EH (cell line): Measurements from ENCODE around the gene IFFO2.

Source experiments
- DNase-seq: peaks from one replicate; pipeline ENCODE4 v3.0.0-alpha.2; 2015; ENCODE audit warnings: low read depth

Gene IFFO2

GRCh38 chr1:18956193-18957135 is at the start of gene IFFO2:
Gene IFFO2 (minus strand): TSS chr1:18956676. CDS start chr1:18956332, 344 bp downstream.
- DNase-seq = peak; percentile 95

DNA sequence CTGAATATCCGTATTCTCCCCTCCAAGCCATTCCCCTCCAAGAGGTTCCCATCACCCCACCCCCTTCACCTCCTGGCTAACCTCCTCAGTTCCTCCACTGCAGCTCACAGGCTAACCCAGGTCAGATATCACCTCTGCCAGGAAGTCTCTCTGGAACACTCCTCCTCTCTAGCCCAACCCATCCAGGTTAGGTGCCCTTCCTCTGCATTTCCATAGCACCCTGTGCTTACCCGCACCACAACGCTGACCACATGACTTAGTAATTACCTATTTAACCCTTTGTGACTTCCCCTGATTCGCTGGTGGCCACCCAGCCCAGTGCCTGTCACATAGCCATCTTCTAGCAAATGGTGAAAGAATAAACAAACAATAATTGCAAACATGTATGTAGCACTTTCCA is 49.5 kb upstream of the IFFO2 start:
- no peak for DNase-seq

DNA sequence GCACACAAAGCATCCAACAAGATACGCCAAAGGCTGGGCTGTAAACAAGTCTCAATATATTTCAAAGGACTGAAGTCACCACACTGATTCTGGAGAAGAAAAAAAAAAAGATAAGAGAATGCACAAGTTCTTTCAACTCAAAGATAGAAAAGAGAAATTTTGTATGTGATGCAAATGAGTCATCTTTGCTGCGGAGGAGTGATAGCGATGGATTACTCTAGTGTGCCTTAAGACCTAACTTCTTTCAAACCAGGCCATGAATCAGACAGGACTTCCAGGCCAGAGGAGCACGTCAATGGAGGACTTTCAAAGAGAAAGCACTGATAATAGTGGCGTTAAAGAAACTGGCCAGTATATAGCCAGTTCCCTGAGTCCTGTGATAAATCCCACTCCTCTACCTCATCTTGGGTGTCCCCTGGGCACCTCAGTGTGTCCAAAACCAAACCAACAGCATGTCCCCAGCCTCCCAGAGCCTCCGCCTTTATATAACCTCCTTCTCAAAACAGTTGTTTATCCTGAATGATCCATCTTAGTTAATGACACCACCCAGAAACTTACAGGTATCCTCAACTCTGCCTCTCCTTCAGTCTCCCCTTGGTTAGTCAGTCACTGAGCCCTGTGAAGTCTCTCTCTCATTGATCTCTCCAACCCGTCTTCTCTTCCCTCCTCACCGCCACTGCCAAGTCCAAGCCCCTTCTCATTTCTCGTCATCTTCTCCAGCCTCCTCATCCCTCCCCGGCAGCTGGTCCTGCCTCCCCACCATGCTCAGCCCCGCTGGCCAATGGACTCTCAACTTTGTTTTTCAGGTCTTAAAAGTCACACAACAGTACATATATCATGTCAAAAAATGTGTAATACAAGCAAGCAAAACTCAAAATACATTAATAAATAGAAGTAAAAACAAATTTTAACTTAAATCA is 47.2 kb upstream of the IFFO2 start:
- DNase-seq = peak; percentile 11

DNA sequence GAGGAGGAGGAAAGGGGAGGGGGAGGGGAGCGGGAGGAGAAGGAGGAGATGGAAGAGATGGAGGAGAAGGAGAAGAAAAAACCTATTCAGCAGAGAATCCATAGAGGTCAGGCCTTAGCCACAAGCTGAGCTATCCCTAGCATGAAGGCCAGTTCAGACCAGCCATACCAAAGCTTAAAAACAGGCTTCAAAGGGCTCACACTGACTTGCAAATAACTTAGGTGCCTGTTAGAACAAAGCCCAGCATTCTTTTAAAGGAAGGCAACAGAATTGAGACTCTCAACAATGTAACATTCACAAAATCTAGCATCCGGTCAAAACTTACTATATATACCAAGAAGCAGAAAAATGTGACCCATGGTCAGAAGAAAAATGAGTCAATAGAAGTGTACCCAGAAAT is 43.6 kb upstream of the IFFO2 start:
- peak; percentile 34 for DNase-seq

- peak; percentile 83 for DNase-seq
These were observed 42.9 kb upstream of the IFFO2 start for GRCh38 chr1:18999359-18999758.

GRCh38 chr1:18998016-18998724 is 41.7 kb upstream of the IFFO2 start:
- peak; percentile 53 for DNase-seq

DNA sequence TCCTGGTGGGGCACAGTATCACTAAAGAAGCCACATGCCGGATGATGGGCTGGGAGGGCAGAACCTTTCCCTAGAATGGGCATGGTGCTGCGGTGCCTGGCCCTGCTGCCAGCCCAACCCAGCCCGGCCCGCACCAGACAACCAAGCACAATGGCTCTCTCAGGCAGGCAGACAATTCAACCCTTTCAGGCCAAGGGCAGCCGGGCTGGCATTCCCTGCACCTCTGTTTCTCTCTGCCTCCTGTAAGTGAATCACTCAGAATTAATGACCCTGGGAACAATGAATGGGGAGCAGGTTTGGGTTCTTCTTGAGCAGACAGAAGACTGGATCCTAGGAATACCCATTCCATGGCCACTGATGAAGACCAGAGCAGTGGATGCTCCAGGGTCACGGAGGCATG is 41.0 kb upstream of the IFFO2 start:
- no peak for DNase-seq

DNA sequence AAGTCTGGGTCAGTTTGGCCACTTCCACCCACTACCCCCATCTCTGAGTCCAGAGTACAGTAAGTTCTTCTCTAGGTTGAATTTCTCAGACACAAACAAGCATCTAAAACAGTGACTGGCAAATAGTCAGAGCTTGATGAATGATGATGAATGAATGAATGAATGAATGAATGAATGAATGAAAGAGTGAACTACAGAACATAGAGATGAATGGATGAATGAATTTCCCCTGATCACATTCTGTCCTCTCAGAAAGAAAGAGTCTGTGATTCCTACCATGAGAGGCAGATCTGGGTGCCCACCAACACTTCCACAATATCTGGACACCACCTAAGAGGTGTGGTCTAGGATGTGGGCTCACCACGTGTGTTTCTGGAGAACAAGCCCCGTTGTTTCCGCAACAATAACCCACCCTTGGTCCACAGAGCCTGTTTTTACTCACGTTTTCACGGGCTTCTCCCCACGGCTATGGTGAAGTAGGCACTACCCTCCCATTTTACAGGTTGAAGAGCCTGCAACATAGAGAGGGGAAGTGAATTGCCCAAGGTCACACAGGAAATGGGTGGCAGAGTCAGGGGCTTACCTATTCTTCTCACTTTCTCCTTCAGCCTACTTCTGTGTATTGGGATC is 40.2 kb upstream of the IFFO2 start:
- no peak for DNase-seq

DNA sequence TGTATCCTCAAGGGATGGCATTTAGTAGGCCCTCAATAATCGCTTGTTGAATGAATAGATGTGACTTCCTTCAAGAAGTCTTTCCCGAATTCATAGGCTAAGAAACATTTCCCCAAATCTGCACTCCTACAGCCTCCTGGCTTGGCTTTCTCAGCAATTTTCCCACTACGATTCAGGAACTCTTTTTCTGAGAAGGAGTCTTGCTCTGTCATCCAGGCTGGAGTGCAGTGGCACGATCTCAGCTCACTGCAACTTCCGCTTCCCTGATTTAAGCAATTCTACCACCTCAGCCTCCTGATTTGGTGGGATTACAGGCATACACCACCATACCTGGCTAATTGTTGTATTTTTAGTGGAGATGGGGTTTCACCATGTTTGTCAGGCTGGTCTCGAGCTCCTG is 37.9 kb upstream of the IFFO2 start:
- DNase-seq = no peak

DNA sequence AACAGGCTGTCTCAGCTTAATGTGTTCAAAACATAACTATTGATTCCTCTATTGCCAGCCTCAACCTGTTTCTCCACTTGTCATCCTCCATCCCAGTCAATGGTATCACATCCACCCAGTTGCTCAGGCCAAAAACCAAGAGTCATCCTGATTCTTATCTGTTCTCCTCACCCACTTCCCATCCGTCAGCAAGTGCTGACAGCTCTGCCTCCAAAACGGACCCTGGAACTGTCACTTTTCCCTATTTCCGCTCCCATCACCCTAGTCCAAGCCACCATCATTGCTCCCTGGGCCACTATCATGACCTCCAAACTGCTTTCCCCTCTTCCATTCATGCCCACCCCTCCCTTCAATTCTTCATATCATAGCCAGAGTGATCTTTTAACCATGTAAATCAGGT is 36.2 kb upstream of the IFFO2 start:
- no peak for DNase-seq

DNA sequence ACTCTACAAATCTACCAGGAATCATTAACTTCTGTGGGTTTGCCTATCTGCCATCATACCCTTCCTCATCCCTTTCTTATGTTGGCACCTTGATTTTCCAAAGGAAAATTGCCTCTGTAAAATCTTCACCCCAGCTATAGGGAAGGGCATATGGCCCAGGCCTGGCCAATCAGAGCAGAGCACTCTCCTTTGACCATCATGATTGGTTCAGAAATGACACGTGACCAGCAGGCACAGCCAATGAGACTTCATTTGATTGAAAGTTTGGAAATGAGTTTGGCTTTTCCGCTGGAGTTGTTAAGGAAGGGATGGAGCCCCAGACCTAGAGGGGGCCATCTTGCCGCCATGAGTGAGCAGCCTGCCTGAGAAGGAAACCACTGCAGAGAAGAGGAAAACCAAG is 35.1 kb upstream of the IFFO2 start:
- no peak for DNase-seq

DNA sequence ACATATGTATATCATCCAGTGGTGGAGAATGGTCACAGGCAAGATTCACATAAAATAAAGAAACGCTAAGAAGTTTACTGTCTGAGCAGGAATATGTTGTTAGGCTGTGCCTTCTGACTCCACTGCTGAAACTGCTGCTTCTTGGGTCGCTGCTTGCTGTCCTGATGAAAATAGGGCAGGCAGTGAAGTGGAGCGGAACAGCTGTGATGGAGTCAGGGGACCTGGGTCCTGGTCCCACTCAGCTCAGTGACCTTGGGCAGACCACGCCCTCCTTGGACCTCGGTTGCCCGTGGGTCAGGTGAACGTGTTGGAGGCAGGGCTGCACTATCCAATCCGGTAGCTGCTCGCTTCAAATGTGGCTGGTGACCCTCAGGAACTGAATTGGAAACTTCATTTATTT is 33.4 kb upstream of the IFFO2 start:
- no peak for DNase-seq

GRCh38 chr1:18989176-18989799 is 32.8 kb upstream of the IFFO2 start:
- no peak for DNase-seq

DNA sequence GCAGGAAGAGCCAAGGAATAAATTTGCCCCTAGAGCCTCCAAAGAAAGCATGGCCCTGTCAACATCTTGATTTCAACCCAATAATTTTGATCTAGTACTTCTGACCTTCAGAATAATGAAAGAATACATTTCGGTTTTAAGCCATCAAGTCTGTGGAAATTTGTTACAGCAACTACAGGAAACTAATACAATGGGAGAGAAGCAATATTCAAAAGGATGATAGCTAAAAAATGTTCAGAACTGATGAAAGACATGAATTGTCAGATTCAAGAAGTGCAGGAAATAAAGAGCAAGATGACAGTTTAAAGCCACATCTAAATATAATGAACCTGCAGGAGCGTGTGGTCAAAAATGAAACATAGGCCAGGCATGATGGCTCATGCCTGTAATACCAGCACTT is 24.8 kb upstream of the IFFO2 start:
- no peak for DNase-seq

DNA sequence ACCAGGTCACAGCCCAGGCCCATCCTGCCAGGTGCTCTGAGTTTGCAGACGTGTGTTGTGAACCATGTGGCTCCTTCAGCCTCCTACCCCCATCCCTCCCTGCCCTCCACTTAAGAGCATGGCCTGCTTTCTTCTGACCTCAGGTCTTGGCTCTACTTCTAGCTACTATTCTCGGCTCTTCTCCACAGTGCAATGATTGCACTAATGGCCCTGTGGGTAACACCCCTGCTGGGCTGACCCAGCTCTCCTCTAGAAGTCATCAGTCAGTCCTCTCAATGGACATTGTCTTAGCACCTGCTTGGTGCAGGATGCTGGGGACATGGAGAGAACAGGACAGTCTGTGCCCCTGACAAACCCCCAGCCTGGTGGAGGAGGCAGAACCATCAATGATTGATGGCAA is 22.2 kb upstream of the IFFO2 start:
- DNase-seq = no peak

DNA sequence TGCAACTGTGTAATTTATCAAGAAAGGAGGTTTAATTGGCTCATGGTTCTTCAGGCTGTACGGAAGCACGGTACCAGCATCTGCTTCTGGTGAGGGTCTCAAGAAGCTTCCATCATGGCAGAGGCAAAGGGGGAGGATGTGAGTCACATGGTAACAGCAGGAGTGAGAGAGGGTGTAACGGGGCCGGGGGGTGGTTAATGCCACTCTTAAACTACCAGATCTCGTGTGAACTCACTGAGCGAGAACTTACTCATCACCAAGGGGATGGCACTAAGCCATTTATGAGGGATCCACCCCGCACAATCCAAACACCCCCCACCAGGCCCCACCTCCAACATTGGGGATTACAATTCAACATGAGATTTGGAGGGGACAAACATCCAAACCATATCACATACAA is 21.0 kb upstream of the IFFO2 start:
- no peak for DNase-seq

- no peak for DNase-seq
These were observed 19.6 kb upstream of the IFFO2 start for GRCh38 chr1:18976096-18976495.

GRCh38 chr1:18974606-18975005 is 18.1 kb upstream of the IFFO2 start:
- DNase-seq = no peak

GRCh38 chr1:18974005-18974404 is 17.5 kb upstream of the IFFO2 start:
- DNase-seq = no peak

DNA sequence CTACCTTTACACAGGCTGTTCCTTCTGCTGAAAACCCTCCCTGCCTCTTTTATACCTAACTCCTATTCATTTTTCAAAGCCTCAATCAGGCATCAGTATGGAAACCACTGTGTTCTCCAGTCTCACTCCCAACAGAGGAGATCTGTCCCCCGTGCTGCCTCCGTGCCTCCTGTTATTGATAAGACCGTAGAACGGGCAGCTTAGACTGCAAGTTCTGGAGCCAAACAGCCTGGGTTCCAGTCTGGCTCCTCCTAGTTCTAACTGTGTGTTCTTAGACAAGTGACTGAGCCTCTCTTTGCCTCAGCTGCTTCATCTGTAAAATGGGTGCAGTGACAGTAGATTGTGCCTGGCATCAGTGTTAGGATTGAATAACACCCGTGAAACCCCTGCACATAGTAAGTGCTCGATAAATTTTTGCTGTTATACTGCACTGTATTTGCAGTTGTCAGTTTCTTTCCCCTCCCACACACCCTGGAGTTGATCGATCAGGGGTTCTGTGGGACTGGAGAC is 17.0 kb upstream of the IFFO2 start:
- no peak for DNase-seq

DNA sequence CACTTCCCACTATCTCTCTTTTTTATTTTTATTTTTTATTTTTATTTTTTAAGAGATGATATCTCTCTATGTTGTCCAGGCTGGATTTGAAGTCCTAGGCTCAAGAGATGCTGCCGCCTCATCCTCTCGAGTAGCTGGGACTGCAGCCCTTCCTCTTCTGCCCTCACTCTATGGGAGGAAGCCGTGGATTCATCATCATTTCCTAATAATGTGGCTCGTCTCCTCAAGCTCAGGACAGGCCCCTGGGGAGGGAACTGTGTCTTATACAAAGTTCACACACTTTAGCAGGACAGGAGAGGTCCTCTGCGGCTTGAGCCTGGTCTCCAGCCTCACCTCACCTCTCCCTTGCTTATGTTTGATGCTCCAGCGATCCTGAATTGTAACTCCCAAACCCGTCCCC is 16.5 kb upstream of the IFFO2 start:
- DNase-seq = no peak
